RPMI7951 (cell line): Measurements from ENCODE around the gene FOXD4L3. TPM values are rescaled to one million over a fixed set of nuclear protein-coding genes. Genes with fewer than 3 reads are reported as not detected.
"Not testable (repeated sequence)": the region's sequence is repeated elsewhere in the genome, so short reads cannot be mapped to it uniquely, and the experiment has no call there.

Source experiments
- DNase-seq: peaks from one replicate; pipeline ENCODE4 v3.0.0-alpha.2; 2012; ENCODE audit warnings: low read depth
- total RNA-seq: library from RNA; depleted of rRNA; stranded (reverse); fragments of >200 nt; shearing (Covaris generic); gene quantifications from 2 replicates; pipeline ENCODE4 v1.2.3, GENCODE V29; 2014; rRNA removed

Gene FOXD4L3
- total RNA-seq, 1 experiment from 2014 or later, result not detected

DNA sequence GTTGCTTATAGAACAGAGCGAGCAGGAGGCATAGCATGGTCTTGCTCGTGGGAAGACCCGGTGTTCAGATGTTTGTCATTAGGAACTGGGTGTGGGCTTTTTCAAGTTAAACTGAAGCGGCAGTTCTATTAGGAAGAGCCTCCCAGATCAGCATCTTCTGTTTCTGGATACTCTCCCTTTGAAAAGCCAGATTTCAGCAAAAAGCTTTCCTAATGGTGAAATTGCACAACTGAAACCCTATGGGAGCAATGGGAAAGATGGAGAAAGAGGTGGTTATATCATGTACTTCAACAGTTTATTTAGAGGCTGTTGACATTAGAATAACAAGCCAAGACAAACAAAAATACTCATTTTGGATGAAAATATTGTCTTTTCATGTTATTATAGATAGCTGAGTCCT, 41.3 kb downstream of the FOXD4L3 start:
- not testable (repeated sequence) for DNase-seq

DNA sequence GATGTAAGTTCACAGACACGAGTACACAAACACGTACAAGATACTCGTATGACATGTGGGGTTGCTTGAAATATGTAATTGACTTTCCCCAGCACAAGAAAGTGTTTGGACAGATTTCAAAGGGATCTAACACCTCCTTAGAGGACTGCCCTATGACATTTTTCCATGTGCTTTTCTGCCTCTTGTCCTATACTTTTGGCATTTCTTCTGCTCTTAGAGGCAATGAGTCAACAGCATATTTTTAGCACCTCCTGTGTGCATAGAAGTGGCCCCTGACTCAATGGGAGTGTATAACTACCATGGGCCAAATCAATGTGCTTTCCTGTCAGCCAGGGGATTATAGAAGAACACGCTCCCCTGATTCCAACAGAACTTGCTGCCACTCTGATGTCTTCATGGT, 49.0 kb downstream of the FOXD4L3 start:
- not testable (repeated sequence) for DNase-seq

Other genes starting within 250 kb of the FOXD4L3 start
- 16.3 and 21.0 TPM in 2 replicates for gene ZNG1C, start 60.9 kb upstream of the FOXD4L3 start, total RNA-seq
- 0.36 and 2.9 TPM in 2 replicates for gene PGM5, start 53.7 kb downstream of the FOXD4L3 start, total RNA-seq
- gene TMEM252, start 238.0 kb downstream of the FOXD4L3 start, total RNA-seq, result not detected in 2 replicates